Daoy (cell line): ENCODE measurements around the gene FAAP100. TPM values are rescaled to one million over a fixed set of nuclear protein-coding genes. Genes with fewer than 3 reads are reported as not detected.

ENCODE experiments used
- DNase-seq: peaks from one replicate; pipeline ENCODE4 v3.0.0-alpha.2; 2015; ENCODE audit warnings: low read depth
- total RNA-seq: library from RNA; depleted of rRNA; stranded (reverse); fragments of >200 nt; shearing (Covaris generic); gene quantifications from 2 replicates; pipeline ENCODE4 v1.2.3, GENCODE V29; 2014

Gene FAAP100
- total RNA-seq, 1 experiment from 2014 or later: 11.7 TPM

- DNase-seq: peak; percentile 76
These were observed 24.6 kb upstream of the FAAP100 start for GRCh38 chr17:81576621-81577277.

- no peak for DNase-seq
These were observed 23.7 kb upstream of the FAAP100 start for GRCh38 chr17:81575836-81576235.

GRCh38 chr17:81574643-81574956 lies 22.4 kb upstream of the FAAP100 start:
- DNase-seq: no peak

GRCh38 chr17:81573794-81574642 lies 21.9 kb upstream of the FAAP100 start:
- no peak for DNase-seq

- DNase-seq: no peak
These were observed 20.5 kb upstream of the FAAP100 start for GRCh38 chr17:81572563-81573168.

- DNase-seq: no peak
These were observed 18.8 kb upstream of the FAAP100 start for GRCh38 chr17:81570964-81571363.

GRCh38 chr17:81569986-81570514 lies 17.9 kb upstream of the FAAP100 start:
- no peak for DNase-seq

- no peak for DNase-seq
These were observed 16.3 kb upstream of the FAAP100 start for GRCh38 chr17:81568416-81568815.

- DNase-seq: no peak
These were observed 15.0 kb upstream of the FAAP100 start for GRCh38 chr17:81567191-81567590.

GRCh38 chr17:81566461-81567126 lies 14.4 kb upstream of the FAAP100 start:
- DNase-seq: peak; percentile 98

- no peak for DNase-seq
These were observed 13.1 kb upstream of the FAAP100 start for GRCh38 chr17:81565231-81565630.

- no peak for DNase-seq
These were observed 12.6 kb upstream of the FAAP100 start for GRCh38 chr17:81564778-81565177.

- no peak for DNase-seq
These were observed 11.9 kb upstream of the FAAP100 start for GRCh38 chr17:81563861-81564586.

- peak; percentile 69 for DNase-seq
These were observed 9.3 kb upstream of the FAAP100 start for GRCh38 chr17:81561494-81561885.

GRCh38 chr17:81558941-81559806 lies 7.0 kb upstream of the FAAP100 start:
- no peak for DNase-seq

GRCh38 chr17:81558115-81558468 lies 5.9 kb upstream of the FAAP100 start:
- no peak for DNase-seq

GRCh38 chr17:81557276-81558114 lies 5.3 kb upstream of the FAAP100 start:
- no peak for DNase-seq

- no peak for DNase-seq
These were observed 4.7 kb upstream of the FAAP100 start for GRCh38 chr17:81556863-81557262.

- no peak for DNase-seq
These were observed 4.1 kb upstream of the FAAP100 start for GRCh38 chr17:81556175-81556691.
